Kidney epithelial cell (primary cell): Measurements from ENCODE around the gene EFNB1. TPM values are rescaled to one million over a fixed set of nuclear protein-coding genes. Genes with fewer than 3 reads are reported as not detected.

Experiments used
- DNase-seq: peaks from one replicate; pipeline ENCODE4 v3.0.0-alpha.2; 2010; ENCODE audit warnings: low read depth
- H3K27me3 ChIP-seq: 2 replicates; pipeline ENCODE4 v1.6.0; 2011; ENCODE audit warnings: low read length; ENCODE audit not compliant: control insufficient read depth, insufficient read depth
- H3K36me3 ChIP-seq: 2 replicates; pipeline ENCODE4 v1.5.1; 2011; ENCODE audit warnings: low read length; ENCODE audit not compliant: control insufficient read depth, insufficient read depth
- H3K4me3 ChIP-seq: 2 replicates; pipeline ENCODE4 v1.5.1; 2011; ENCODE audit warnings: low read depth, mild to moderate bottlenecking, control low read depth, low read length
- total RNA-seq: library from RNA; depleted of rRNA; stranded (reverse); fragments of >200 nt; gene quantifications from 2 replicates; pipeline ENCODE4 v1.2.3, GENCODE V29; 2015
- TF ChIP-seq, protein P1 (sequence below): IDR thresholded peaks from 2 replicates; pipeline ENCODE4 v1.5.1; 2011; ENCODE audit warnings: mild to moderate bottlenecking, moderate library complexity, low read length, control low read depth, inconsistent platforms; ENCODE audit not compliant: insufficient read depth, poor library complexity, severe bottlenecking

Gene EFNB1
- total RNA-seq, 1 donor from 2014 or later = 45.3 TPM

DNA sequence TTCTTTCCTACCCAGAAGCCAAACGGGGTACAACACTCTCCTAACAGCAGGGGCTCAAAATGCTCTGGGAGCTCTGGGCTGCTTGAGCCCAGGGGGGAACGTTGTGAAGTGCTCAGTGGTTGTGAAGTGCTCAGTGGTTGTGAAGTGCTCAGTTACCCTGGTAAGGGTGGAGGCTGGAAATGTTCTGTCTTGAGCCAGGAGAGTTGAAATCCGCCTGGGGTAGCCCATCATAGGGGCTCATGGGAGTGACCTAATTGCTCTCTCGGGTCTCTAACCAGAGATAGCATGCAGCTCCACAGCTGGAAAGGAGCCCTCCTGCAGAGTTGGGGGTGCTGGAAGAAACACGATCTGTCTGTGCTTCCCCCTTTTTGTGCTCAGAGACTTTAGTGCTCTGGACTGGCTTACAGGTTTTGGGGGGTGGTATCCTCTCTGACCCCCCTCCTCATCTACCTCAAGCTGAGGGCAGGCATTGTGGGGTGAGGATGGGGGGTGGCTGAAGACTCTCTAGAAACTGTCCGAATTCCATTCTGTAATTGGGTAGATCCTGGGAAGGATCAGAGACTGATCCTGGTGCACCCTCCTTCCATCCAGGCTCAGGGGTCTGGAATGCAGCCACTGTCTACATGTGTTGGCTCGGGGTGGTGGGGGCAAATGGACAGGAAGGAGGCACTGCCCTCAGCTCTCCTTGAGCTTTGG, 2.7 kb downstream of the EFNB1 start:
- TF ChIP-seq, protein P1, sequence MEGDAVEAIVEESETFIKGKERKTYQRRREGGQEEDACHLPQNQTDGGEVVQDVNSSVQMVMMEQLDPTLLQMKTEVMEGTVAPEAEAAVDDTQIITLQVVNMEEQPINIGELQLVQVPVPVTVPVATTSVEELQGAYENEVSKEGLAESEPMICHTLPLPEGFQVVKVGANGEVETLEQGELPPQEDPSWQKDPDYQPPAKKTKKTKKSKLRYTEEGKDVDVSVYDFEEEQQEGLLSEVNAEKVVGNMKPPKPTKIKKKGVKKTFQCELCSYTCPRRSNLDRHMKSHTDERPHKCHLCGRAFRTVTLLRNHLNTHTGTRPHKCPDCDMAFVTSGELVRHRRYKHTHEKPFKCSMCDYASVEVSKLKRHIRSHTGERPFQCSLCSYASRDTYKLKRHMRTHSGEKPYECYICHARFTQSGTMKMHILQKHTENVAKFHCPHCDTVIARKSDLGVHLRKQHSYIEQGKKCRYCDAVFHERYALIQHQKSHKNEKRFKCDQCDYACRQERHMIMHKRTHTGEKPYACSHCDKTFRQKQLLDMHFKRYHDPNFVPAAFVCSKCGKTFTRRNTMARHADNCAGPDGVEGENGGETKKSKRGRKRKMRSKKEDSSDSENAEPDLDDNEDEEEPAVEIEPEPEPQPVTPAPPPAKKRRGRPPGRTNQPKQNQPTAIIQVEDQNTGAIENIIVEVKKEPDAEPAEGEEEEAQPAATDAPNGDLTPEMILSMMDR = no peak
- Histone ChIP-seq H3K36me3 (no peaks in the 10 kb centered on the region), H3K4me3 (peak overlapping the region; percentile 77), H3K27me3 (peaks cover 2% of the 10 kb centered on the region)
- DNase-seq = no peak

DNA sequence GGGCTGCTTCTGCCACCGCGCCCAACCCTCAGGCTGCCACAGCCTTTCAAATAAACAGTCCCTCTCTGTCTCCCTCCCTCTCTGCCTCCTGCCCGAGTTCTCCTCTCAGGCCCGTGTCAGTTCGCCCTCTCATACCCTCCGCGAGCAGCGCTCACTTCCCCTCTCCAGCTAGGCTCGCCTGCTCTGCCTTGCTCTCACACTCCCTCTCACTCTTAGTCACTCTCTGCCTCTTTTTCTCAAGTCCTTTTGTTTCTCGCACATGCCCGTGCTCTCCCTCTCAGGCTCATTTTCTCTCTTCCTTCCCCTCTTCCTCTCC, 3.2 kb downstream of the EFNB1 start:
- TF ChIP-seq, protein P1 = no peak
- DNase-seq = peak; percentile 23
- no peaks in the 10 kb centered on the region for H3K36me3 ChIP-seq
- H3K27me3 ChIP-seq = peaks cover 2% of the 10 kb centered on the region
- H3K4me3 ChIP-seq = peak overlapping the region; percentile 77

DNA sequence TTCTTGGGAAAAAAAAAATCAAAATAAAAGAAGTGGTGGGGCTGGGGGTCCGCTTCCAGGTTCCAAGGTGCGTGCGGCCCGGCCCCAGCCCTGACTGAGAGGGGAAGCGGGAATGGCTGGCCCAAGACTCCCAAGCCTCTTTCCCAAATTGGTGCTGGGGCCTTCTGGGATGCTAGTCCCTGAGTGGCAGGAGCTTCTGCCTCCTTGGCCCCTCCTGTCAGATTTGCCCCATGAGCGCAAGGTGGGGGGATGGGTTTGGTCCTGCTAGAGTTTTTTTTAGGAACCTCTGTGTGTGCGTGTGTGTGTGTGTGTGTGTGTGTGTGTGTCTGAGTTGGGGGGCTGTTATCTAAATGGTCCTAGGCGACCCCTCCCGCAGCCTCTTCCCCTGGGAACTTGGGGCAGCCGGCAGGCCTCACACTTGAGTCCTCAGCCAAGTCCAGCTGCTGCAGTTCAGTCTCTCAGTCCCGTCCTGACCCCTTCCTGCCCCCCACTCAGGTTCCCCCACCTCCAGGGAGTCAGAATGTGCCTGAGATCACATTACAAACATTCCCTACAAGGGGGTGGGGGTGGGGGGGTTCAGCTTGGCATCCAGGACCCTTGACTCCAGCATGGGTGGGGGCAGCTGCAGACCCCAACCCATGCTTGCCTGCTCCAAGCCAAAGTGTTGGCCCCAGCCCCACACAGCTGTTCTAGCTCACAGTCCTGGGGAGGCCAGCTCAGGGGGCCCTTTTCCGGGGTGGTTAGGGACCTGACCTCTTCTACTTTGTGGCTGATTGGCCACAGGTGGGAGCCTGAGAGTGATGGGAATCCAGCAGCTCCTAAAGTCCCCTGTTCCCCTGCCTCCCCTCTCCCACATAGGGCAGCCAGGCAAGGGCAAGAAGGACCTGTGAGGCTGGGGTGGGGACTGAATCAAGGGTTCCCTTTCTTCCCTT, 4.0 kb downstream of the EFNB1 start:
- H3K27me3 ChIP-seq = peaks cover 2% of the 10 kb centered on the region
- peak overlapping the region; percentile 77 for H3K4me3 ChIP-seq
- H3K36me3 ChIP-seq = no peaks in the 10 kb centered on the region
- DNase-seq = no peak
- TF ChIP-seq, protein P1 = no peak

DNA sequence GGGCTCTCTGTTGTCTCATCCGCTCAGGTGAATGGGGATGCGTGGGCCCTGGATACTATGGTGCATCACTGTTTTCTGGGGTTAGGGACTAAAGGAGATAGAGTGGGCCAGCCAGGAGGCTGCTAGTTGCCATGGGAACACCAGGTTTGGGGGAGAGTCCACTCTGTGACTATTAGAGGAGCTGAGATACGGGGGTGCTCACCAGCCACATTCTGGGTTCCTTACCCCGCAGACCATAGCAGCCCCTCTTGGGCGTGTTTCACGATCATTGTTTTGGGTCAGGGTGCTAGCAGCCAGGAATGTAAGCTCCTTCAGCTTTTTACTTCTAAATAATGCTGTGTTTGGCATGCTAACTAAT, 4.6 kb downstream of the EFNB1 start:
- Histone ChIP-seq H3K4me3 (peak overlapping the region; percentile 77), H3K27me3 (peaks cover 2% of the 10 kb centered on the region), H3K36me3 (no peaks in the 10 kb centered on the region)
- no peak for DNase-seq
- TF ChIP-seq, protein P1 = no peak

DNA sequence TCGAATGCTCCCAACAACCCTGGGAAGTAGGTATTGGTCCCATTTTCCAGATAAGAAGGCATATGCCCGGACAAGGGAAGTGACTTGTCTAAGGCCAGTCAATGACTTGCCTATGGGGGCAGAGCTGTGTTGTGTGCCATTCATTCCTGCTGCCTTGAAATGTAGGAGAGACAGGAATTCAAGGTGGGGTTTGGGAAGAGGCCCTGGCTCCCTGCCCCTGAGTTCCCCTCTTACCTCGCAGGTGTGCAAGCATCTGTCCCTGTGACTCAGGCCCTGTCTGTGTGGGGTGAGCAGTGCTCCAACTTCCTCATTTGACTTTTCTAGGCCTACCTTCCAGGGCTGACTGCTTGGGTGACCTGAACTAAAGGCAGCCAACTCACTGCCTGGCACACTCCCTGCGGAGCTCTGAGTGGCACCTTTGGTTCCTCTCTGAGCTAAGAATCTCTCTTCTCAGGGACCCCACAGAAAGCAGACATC, 5.1 kb downstream of the EFNB1 start:
- H3K36me3 ChIP-seq = no peaks in the 10 kb centered on the region
- DNase-seq = no peak
- no peak overlapping the region for H3K4me3 ChIP-seq
- TF ChIP-seq, protein P1 = no peak
- H3K27me3 ChIP-seq = peaks cover 2% of the 10 kb centered on the region
